Measurements from ENCODE around the gene RNF8. TPM values are rescaled to one million over a fixed set of nuclear protein-coding genes. Genes with fewer than 3 reads are reported as not detected.

The RNF8 gene
- total and polyA plus RNA-seq, 2 experiments from 2014 or later, result 30.6 to 30.8 TPM

DNA sequence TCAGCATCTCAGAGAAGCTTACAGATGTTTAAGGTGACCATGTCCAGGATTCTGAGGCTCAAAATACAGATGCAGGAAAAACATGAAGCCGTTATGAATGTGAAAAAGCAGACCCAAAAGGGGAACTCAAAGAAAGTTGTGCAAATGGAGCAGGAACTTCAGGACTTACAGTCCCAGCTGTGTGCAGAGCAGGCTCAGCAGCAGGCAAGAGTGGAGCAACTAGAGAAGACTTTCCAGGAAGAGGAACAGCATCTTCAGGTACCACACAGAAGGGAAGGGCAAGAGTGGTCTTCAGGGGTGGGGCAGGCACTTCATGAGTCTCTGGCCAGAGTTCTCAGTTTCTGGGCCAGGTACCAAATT, 15.2 kb downstream of the RNF8 start:
- TF ChIP-seq EZH2 (IDR thresholded peaks at IDR 0.05; ENCODE audit: borderline replicate concordance), result no peak
- no peak for TF ChIP-seq EZH2phosphoT487 (IDR thresholded peaks at IDR 0.05; ENCODE audit: low read depth, severe bottlenecking, unreplicated experiment)
- no peak for TF ChIP-seq CTCF (IDR thresholded peaks at IDR 0.05; ENCODE audit: poor library complexity)
- H3K4me3 ChIP-seq, result no peak overlapping the region
- no peaks in the 10 kb centered on the region for H3K36me3 ChIP-seq (replicated peaks; ENCODE audit: insufficient read depth, low read depth)
- DNase-seq (ENCODE audit: low spot score), result no peak
- no peaks in the 10 kb centered on the region for H3K9me2 ChIP-seq (replicated peaks; ENCODE audit: insufficient read depth)
- no peak overlapping the region for H3K27ac ChIP-seq
- H3K4me2 ChIP-seq, result no peak overlapping the region
- H3K27me3 ChIP-seq, result no peaks in the 10 kb centered on the region
- H4K20me1 ChIP-seq (ENCODE audit: insufficient read depth, poor library complexity, severe bottlenecking), result no peaks in the 10 kb centered on the region
- no peaks in the 10 kb centered on the region for H3K9me3 ChIP-seq (ENCODE audit: low read depth)
- no peaks in the 10 kb centered on the region for H3K79me2 ChIP-seq
- no peaks in the 10 kb centered on the region for H3K4me1 ChIP-seq (ENCODE audit: insufficient read depth)
- 100% methylated on average over 1 of the region's 1 CpG for WGBS (ENCODE audit: low lambda C conversion rate, missing lambda C conversion rate)
- H2AFZ ChIP-seq, result no peak overlapping the region

DNA sequence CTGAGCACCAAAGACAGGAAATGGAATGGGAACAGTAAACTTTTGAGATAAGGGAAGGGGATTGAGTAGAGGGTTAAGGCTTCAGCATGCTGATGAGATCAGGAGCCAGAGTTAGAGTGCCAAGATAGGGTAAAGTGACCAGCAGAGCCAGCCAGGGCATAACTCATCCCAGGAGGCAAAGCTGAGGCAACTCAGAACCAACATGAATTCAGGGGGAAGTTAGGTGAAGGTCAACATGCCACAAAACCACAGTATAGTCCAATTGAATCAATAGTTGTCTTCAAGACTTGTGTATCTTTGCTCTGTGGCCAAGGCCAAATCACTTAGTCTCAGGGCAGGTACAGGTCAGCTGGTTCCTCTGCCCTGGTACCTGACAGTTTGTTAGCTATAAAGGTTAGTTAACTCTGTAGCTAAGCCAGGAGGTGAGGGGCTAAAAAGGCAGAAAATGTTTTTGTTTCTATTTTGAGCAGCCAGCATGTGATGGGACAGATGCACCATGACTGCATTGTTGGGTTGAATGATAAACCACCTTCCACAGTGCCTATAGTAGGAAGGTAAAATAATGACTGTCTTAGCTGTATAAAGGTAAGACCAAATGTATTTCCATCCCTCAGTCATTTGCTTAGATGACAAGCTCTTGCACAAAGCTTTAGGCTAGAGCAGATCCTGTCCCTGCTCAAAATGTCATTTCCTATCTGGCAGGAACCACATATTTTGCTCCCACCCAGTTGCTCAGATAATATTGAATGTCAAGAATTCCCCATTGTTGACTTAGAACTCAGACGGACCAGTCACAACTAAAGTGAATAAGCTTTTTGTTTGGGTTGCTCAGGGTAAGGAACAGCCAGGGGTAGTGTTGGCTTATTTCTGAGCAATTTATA, 15.8 kb downstream of the RNF8 start:
- H3K27me3 ChIP-seq, result no peaks in the 10 kb centered on the region
- H3K27ac ChIP-seq, result no peak overlapping the region
- H3K9me2 ChIP-seq (replicated peaks; ENCODE audit: insufficient read depth), result no peaks in the 10 kb centered on the region
- no peak overlapping the region for H3K4me3 ChIP-seq
- no peaks in the 10 kb centered on the region for H3K9me3 ChIP-seq (ENCODE audit: low read depth)
- H2AFZ ChIP-seq, result no peak overlapping the region
- DNase-seq (ENCODE audit: low spot score), result no peak
- no peaks in the 10 kb centered on the region for H3K79me2 ChIP-seq
- no peaks in the 10 kb centered on the region for H3K4me1 ChIP-seq (ENCODE audit: insufficient read depth)
- H3K36me3 ChIP-seq (replicated peaks; ENCODE audit: insufficient read depth, low read depth), result no peaks in the 10 kb centered on the region
- H4K20me1 ChIP-seq (ENCODE audit: insufficient read depth, poor library complexity, severe bottlenecking), result no peaks in the 10 kb centered on the region
- 58% methylated on average over 1 of the region's 1 CpG for WGBS (ENCODE audit: low lambda C conversion rate, missing lambda C conversion rate)
- TF ChIP-seq CTCF (IDR thresholded peaks at IDR 0.05; ENCODE audit: poor library complexity) (no peak), EZH2phosphoT487 (IDR thresholded peaks at IDR 0.05; ENCODE audit: low read depth, severe bottlenecking, unreplicated experiment) (no peak), EZH2 (IDR thresholded peaks at IDR 0.05; ENCODE audit: borderline replicate concordance) (no peak)
- H3K4me2 ChIP-seq, result no peak overlapping the region

GRCh38 chr6:37371154-37372083, 17.6 kb downstream of the RNF8 start:
- H3K79me2 ChIP-seq, result no peaks in the 10 kb centered on the region
- no peaks in the 10 kb centered on the region for H3K4me1 ChIP-seq (ENCODE audit: insufficient read depth)
- no peaks in the 10 kb centered on the region for H4K20me1 ChIP-seq (ENCODE audit: insufficient read depth, poor library complexity, severe bottlenecking)
- no peaks in the 10 kb centered on the region for H3K9me3 ChIP-seq (ENCODE audit: low read depth)
- 91% methylated on average over 4 of the region's 4 CpGs for WGBS (ENCODE audit: low lambda C conversion rate, missing lambda C conversion rate)
- H3K4me2 ChIP-seq, result no peak overlapping the region
- no peak for TF ChIP-seq EZH2phosphoT487 (IDR thresholded peaks at IDR 0.05; ENCODE audit: low read depth, severe bottlenecking, unreplicated experiment)
- no peak for TF ChIP-seq EZH2 (IDR thresholded peaks at IDR 0.05; ENCODE audit: borderline replicate concordance)
- no peak for TF ChIP-seq CTCF (IDR thresholded peaks at IDR 0.05; ENCODE audit: poor library complexity)
- H3K4me3 ChIP-seq, result no peak overlapping the region
- no peak overlapping the region for H2AFZ ChIP-seq
- no peaks in the 10 kb centered on the region for H3K9me2 ChIP-seq (replicated peaks; ENCODE audit: insufficient read depth)
- no peaks in the 10 kb centered on the region for H3K36me3 ChIP-seq (replicated peaks; ENCODE audit: insufficient read depth, low read depth)
- H3K27me3 ChIP-seq, result no peaks in the 10 kb centered on the region
- no peak overlapping the region for H3K27ac ChIP-seq
- no peak for DNase-seq (ENCODE audit: low spot score)

All from hepatocyte (in vitro differentiated cells).